ENCODE data around the gene TMEFF2. TPM values are rescaled to one million over a fixed set of nuclear protein-coding genes. Genes with fewer than 3 reads are reported as not detected.

TMEFF2 gene
- total RNA-seq, 2 donors from 2014 or later: 0.24 to 0.37 TPM

DNA sequence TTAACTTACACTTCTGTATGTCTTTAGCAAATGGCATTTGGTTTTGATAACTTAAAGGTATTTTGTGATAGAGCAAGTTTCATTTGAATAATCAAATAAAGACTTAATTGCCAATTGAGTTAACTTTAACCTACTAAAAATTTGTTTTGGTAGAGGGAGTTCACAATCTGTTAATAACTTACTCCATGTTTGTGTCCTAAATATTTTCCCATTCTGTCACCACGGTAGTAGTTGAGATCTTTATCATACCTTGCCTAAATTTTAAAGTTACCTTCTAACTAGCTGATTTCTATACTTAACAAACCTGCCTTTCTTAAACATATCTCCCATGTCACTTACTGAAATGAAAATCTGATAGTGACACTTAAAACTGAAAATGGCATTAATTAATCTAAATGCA, 127.1 kb downstream of the TMEFF2 start:
- no peaks in the 10 kb centered on the region for H3K36me3 ChIP-seq
- H3K9me3 ChIP-seq: no peaks in the 10 kb centered on the region
- intact Hi-C loops (cut with DNase I): no loop called here
- H3K4me1 ChIP-seq: no peaks in the 10 kb centered on the region
- DNase-seq: no peak
- H3K4me3 ChIP-seq: no peak overlapping the region
- TF ChIP-seq, protein P1, sequence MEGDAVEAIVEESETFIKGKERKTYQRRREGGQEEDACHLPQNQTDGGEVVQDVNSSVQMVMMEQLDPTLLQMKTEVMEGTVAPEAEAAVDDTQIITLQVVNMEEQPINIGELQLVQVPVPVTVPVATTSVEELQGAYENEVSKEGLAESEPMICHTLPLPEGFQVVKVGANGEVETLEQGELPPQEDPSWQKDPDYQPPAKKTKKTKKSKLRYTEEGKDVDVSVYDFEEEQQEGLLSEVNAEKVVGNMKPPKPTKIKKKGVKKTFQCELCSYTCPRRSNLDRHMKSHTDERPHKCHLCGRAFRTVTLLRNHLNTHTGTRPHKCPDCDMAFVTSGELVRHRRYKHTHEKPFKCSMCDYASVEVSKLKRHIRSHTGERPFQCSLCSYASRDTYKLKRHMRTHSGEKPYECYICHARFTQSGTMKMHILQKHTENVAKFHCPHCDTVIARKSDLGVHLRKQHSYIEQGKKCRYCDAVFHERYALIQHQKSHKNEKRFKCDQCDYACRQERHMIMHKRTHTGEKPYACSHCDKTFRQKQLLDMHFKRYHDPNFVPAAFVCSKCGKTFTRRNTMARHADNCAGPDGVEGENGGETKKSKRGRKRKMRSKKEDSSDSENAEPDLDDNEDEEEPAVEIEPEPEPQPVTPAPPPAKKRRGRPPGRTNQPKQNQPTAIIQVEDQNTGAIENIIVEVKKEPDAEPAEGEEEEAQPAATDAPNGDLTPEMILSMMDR (IDR thresholded peaks at IDR 0.05): no peak
- no peak overlapping the region for H3K9ac ChIP-seq (ENCODE audit: low read depth in 2 of 2, low read length in 2 of 2)
- no peak overlapping the region for H3K27ac ChIP-seq
- H3K27me3 ChIP-seq: no peaks in the 10 kb centered on the region

DNA sequence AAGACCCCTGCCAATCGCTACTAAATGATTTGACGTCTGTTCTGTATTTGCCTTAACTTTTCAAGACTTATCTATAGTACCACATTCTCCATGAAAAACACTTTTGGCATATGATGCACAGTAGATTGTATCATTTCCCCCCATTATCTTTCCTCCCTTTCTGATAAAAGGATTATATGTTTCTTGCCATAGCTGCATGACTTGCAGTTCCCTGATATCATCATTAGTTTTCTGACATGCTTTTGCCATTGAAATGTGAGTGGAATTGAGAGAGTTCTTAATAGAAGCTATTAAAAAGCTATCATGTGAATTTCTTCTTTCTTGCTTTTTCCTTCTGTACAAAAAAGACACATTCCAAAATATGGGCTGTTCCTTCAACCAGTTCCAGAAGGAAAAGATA, 130.3 kb downstream of the TMEFF2 start:
- Histone ChIP-seq H3K36me3 (no peaks in the 10 kb centered on the region), H3K4me3 (no peak overlapping the region), H3K4me1 (no peaks in the 10 kb centered on the region), H3K9me3 (no peaks in the 10 kb centered on the region), H3K27ac (no peak overlapping the region), H3K9ac (ENCODE audit: low read depth in 2 of 2, low read length in 2 of 2) (no peak overlapping the region), H3K27me3 (no peaks in the 10 kb centered on the region)
- TF ChIP-seq, protein P1 (IDR thresholded peaks at IDR 0.05): no peak
- intact Hi-C loops (cut with DNase I): no loop called here
- no peak for DNase-seq

DNA sequence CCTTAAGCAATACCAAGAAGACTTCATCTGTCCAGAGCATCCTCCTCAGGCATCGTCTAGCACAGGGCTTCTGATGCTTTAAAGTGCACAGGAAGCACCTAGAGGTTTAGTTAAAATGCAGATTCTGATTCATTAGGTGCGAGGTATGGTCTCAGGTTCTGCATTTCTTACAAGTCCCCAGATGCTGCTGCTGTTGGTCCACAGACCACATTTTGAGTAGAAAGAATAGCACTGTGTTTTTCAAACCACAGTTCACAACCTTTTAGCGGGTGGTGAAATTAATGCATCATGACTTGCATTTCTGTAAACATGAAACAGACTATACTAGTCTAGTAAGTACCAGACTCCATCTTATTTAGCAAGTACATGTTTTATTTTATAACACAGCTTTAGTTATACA, 134.6 kb downstream of the TMEFF2 start:
- no peak overlapping the region for H3K27ac ChIP-seq
- H3K4me3 ChIP-seq: no peak overlapping the region
- H3K9ac ChIP-seq (ENCODE audit: low read depth in 2 of 2, low read length in 2 of 2): no peak overlapping the region
- H3K27me3 ChIP-seq: no peaks in the 10 kb centered on the region
- H3K9me3 ChIP-seq: no peaks in the 10 kb centered on the region
- no peaks in the 10 kb centered on the region for H3K4me1 ChIP-seq
- no peaks in the 10 kb centered on the region for H3K36me3 ChIP-seq
- DNase-seq: no peak
- TF ChIP-seq, protein P1 (IDR thresholded peaks at IDR 0.05): no peak
- intact Hi-C loops (cut with DNase I): no loop called here

DNA sequence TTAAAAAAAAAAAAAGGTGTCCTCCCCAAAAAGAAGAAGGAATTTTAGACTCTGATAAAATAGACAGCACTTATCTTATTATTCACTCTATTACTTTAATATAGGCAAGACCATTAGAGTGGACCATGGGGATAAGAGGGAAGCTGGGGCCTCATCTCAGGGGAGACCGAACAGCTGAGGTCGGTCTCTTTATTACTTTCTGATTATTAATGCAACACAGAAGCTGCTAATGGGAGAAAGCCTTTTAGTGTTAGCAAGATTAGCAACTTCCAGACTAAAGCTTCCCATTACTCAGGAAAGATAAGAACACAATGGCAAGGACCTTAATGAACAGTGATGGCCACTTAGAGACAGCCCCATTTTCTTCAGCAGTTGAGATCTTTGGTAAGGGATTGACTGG, 135.5 kb downstream of the TMEFF2 start:
- H3K27me3 ChIP-seq: no peaks in the 10 kb centered on the region
- no peak overlapping the region for H3K4me3 ChIP-seq
- DNase-seq: no peak
- intact Hi-C loops (cut with DNase I): no loop called here
- TF ChIP-seq, protein P1 (IDR thresholded peaks at IDR 0.05): no peak
- no peaks in the 10 kb centered on the region for H3K36me3 ChIP-seq
- H3K27ac ChIP-seq: no peak overlapping the region
- H3K9me3 ChIP-seq: no peaks in the 10 kb centered on the region
- H3K9ac ChIP-seq (ENCODE audit: low read depth in 2 of 2, low read length in 2 of 2): no peak overlapping the region
- H3K4me1 ChIP-seq: no peaks in the 10 kb centered on the region

DNA sequence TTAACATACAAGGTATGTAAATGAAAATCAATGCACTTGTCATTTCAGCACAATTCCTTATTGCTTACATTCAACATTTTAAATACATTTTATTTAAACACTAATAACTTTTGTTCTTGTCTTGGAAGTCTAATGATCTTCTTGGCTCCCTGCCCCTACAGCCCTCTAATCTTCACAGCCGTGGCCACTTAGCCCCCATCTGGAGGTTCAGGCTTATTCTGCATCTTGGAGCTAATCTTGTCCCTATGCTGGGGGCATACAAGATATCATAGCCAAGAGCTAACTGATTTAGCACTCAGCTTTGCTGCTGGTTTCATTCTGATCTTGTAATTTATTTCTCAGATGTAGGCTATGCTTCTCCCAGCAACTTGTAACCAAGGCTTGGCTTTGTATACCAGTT, 140.8 kb downstream of the TMEFF2 start:
- H3K4me1 ChIP-seq: no peaks in the 10 kb centered on the region
- TF ChIP-seq, protein P1 (IDR thresholded peaks at IDR 0.05): no peak
- no peak overlapping the region for H3K9ac ChIP-seq (ENCODE audit: low read depth in 2 of 2, low read length in 2 of 2)
- no peaks in the 10 kb centered on the region for H3K9me3 ChIP-seq
- no peaks in the 10 kb centered on the region for H3K36me3 ChIP-seq
- H3K27me3 ChIP-seq: no peaks in the 10 kb centered on the region
- no peak for DNase-seq
- no peak overlapping the region for H3K4me3 ChIP-seq
- intact Hi-C loops (cut with DNase I): no loop called here
- no peak overlapping the region for H3K27ac ChIP-seq

DNA sequence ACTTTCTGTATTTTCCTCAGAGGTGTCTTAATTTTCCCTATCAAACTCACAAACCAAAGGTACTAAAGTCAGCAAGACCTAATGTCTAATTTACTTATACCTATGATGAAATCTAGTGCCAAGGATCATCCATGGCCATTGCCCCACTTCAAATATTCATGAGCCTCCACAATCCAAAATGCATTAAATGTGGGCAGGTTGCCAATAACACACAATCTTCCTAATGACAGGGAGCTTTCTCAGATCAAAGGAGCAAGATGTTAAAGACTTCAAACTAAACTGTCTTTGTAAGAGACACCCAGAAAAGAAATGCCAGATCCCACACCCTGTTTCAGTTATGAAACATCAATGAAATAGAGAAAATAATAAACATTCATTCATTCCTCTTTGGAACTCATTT, 143.2 kb downstream of the TMEFF2 start:
- H3K9me3 ChIP-seq: no peaks in the 10 kb centered on the region
- DNase-seq: no peak
- no peak overlapping the region for H3K4me3 ChIP-seq
- H3K27ac ChIP-seq: no peak overlapping the region
- intact Hi-C loops (cut with DNase I): no loop called here
- no peaks in the 10 kb centered on the region for H3K27me3 ChIP-seq
- TF ChIP-seq, protein P1 (IDR thresholded peaks at IDR 0.05): no peak
- no peaks in the 10 kb centered on the region for H3K4me1 ChIP-seq
- no peak overlapping the region for H3K9ac ChIP-seq (ENCODE audit: low read depth in 2 of 2, low read length in 2 of 2)
- H3K36me3 ChIP-seq: no peaks in the 10 kb centered on the region

All from colonic mucosa (tissue), 4 donors.